GM12878 (cell line): ENCODE measurements around the gene EVA1A. TPM values are rescaled to one million over a fixed set of nuclear protein-coding genes. Genes with fewer than 3 reads are reported as not detected.

Source experiments
- ATAC-seq: fragments of 200-7000 bp; cut with Tn5 transposase; 3 replicates; pipeline ENCODE4 v1.9.1; 2020; ENCODE audit warnings: mild to moderate bottlenecking, moderate library complexity
- BruUV-seq: library from RNA; stranded (reverse); fragments of 400-500 nt; replicated peaks from 2 replicates; lab custom pipeline; 2021; lab: Mats Ljungman, UMichigan
- CTCF ChIA-PET: fragments of 300-600 bp; sonication (Branson Sonifier 250); formaldehyde crosslinking; extraction: SDS; loops from one replicate; lab custom pipeline; 2021; ENCODE audit warnings: inconsistent platforms; lab: Yijun Ruan, JAX
- POLR2A ChIA-PET: fragments of 350-600 bp; formaldehyde crosslinking; extraction: SDS; loops from one replicate; lab custom pipeline; 2021; ENCODE audit warnings: inconsistent platforms; lab: Charles Lee
- RAD21 ChIA-PET: fragments of 300-600 bp; sonication (Branson Sonifier 250); formaldehyde crosslinking; loops from one replicate; lab custom pipeline; 2023; ENCODE audit warnings: antibody characterized with exemption; ENCODE audit not compliant: unreplicated experiment; lab: Charles Lee
- SMC1A ChIA-PET: fragments of 300-600 bp; sonication (Branson Sonifier 250); formaldehyde crosslinking; loops from one replicate; lab custom pipeline; 2023; ENCODE audit not compliant: unreplicated experiment, uncharacterized antibody; lab: Charles Lee
- DNase-seq: peaks from one replicate; pipeline ENCODE4 v3.0.0-alpha.2; 2011; ENCODE audit warnings: low read depth, low spot score
- FAIRE-seq: peaks from 3 replicates; lab custom pipeline; 2011; peaks lifted over from hg19 to GRCh38; lab: Jason Lieb, UNC
- H2AFZ ChIP-seq: 2 replicates; pipeline ENCODE4 v1.6.0; 2011; ENCODE audit warnings: low read depth, low read length, control low read depth; ENCODE audit not compliant: control insufficient read depth
- H3K27ac ChIP-seq: 2 replicates; pipeline ENCODE4 v1.5.1; 2011; ENCODE audit warnings: control low read depth; ENCODE audit not compliant: control insufficient read depth, insufficient read depth
- H3K27me3 ChIP-seq, 2 experiments: replicated peaks in 1 of 2; 2 replicates each; pipeline versions ENCODE4 v1.6.0 to v1.6.1; 2011; ENCODE audit warnings: low read length in 1 of 2; ENCODE audit not compliant: control insufficient read depth in 2 of 2, insufficient read depth in 2 of 2
- H3K36me3 ChIP-seq, 2 experiments: 2 replicates each; pipeline ENCODE4 v1.5.1; 2011; ENCODE audit warnings: low read length in 1 of 2; ENCODE audit not compliant: control insufficient read depth in 2 of 2, insufficient read depth in 2 of 2
- H3K4me1 ChIP-seq: 2 replicates; pipeline ENCODE4 v1.6.1; 2011; ENCODE audit warnings: mild to moderate bottlenecking, low read length, moderate library complexity, mixed read lengths; ENCODE audit not compliant: control insufficient read depth, insufficient read depth
- H3K4me2 ChIP-seq: 2 replicates; pipeline ENCODE4 v1.6.0; 2011; ENCODE audit warnings: control low read depth; ENCODE audit not compliant: control insufficient read depth, insufficient read depth
- H3K4me3 ChIP-seq: fragments of 200-600 bp; sonication (generic); 2 replicates; pipeline ENCODE4 v1.5.1; 2016
- H3K79me2 ChIP-seq: 2 replicates; pipeline ENCODE4 v1.6.0; 2011; ENCODE audit warnings: low read length; ENCODE audit not compliant: control insufficient read depth, insufficient read depth
- H3K9ac ChIP-seq: 2 replicates; pipeline ENCODE4 v1.8.0; 2011; ENCODE audit warnings: low read length, control low read depth, mixed read lengths; ENCODE audit not compliant: control insufficient read depth, insufficient read depth
- H3K9me3 ChIP-seq: replicated peaks from 3 replicates; pipeline ENCODE4 v1.5.1; 2011; ENCODE audit warnings: mild to moderate bottlenecking, low read length; ENCODE audit not compliant: control insufficient read depth, insufficient read depth
- H4K20me1 ChIP-seq: 2 replicates; pipeline ENCODE4 v1.6.0; 2011; ENCODE audit not compliant: control insufficient read depth, insufficient read depth
- ATF3 ChIP-seq: IDR thresholded peaks from 2 replicates; pipeline ENCODE4 v1.6.1; 2011; ENCODE audit warnings: low read depth, mild to moderate bottlenecking, low read length, moderate library complexity, borderline replicate concordance; ENCODE audit errors: extremely low read depth
- CHD2 ChIP-seq: IDR thresholded peaks from 2 replicates; pipeline ENCODE4 v1.6.1; 2011; ENCODE audit warnings: low read depth, low read length, improper control_type of control experiment, borderline replicate concordance
- DPF2 ChIP-seq: fragments of 450-650 bp; IDR thresholded peaks from 2 replicates; pipeline ENCODE4 v1.6.1; 2017; ENCODE audit warnings: mild to moderate bottlenecking
- FOXM1 ChIP-seq: IDR thresholded peaks from 2 replicates; pipeline ENCODE4 v1.6.1; 2012; ENCODE audit warnings: low read depth, mild to moderate bottlenecking, inconsistent platforms, low read length, moderate library complexity
- IKZF2 ChIP-seq, 2 experiments: fragments of 450-650 bp; IDR thresholded peaks; 2 replicates each; pipeline ENCODE4 v1.6.1; 2017; ENCODE audit warnings: mild to moderate bottlenecking in 2 of 2, moderate library complexity in 2 of 2
- JUNB ChIP-seq: IDR thresholded peaks from 2 replicates; pipeline ENCODE4 v1.6.1; 2016; ENCODE audit warnings: antibody characterized with exemption, mild to moderate bottlenecking
- RAD21 ChIP-seq: IDR thresholded peaks from 2 replicates; pipeline ENCODE4 v1.6.1; 2011; ENCODE audit warnings: mild to moderate bottlenecking, low read depth, low read length, moderate library complexity; ENCODE audit not compliant: insufficient read depth
- RBBP5 ChIP-seq: fragments of 200-600 bp; sonication (generic); conservative IDR thresholded peaks from 2 replicates; pipeline ENCODE4 v1.6.1; 2016
- SP1 ChIP-seq: IDR thresholded peaks from one replicate; pipeline ENCODE4 v1.6.1; 2011; ENCODE audit warnings: low read depth, low read length
- TCF12 ChIP-seq: IDR thresholded peaks from 2 replicates; pipeline ENCODE4 v1.6.1; 2011; ENCODE audit warnings: low read depth, mild to moderate bottlenecking, low read length
- ZSCAN29 ChIP-seq: fragments of 450-650 bp; IDR thresholded peaks from 2 replicates; pipeline ENCODE4 v1.6.1; 2017; ENCODE audit warnings: mild to moderate bottlenecking, moderate library complexity
- WGBS: methylation state at CpG from one replicate; pipeline ENCODE4 v1.1.6; 2016; ENCODE audit warnings: low lambda C conversion rate; ENCODE audit not compliant: insufficient replicate concordance, insufficient coverage; ENCODE audit errors: missing lambda C conversion rate; 5-methylcytosine and 5-hydroxymethylcytosine counted together
- in situ Hi-C: fragments of 300-500 bp; cut with MboI; formaldehyde crosslinking; loops from 9 replicates; pipeline ENCODE4 v1.14.3; 2018; ENCODE audit warnings: mixed read lengths
- intact Hi-C: fragments of 100-400 bp; cut with micrococcal nuclease; formaldehyde crosslinking; loops from one replicate; pipeline ENCODE4 v1.14.2; 2022; ENCODE audit not compliant: unreplicated experiment
- polyA plus RNA-seq, 11 experiments: library from polyadenylated mRNA; depleted of rRNA in 4 of 11; unstranded in 6 of 11; stranded (reverse) in 5 of 11; fragments of >200 nt; fragmentation: Nextera tagmentation in 4 of 11; fragmentation: Illumina TruSeq in 1 of 11; extraction: Ambion mirVana in 4 of 11; extraction: Trizol in 1 of 11; gene quantifications; 1 replicate in 1 of 11; 2 replicates in 10 of 11; pipeline versions ENCODE4 v1.2.1 to v1.2.3, GENCODE V29; 2011 to 2016; ENCODE audit warnings: inconsistent platforms in 2 of 11, missing spikeins in 2 of 11, low read depth in 1 of 11
- total RNA-seq, 4 experiments: library from RNA; depleted of rRNA in 3 of 4; stranded (reverse); fragments of >200 nt in 3 of 4; fragmentation: Illumina TruSeq in 1 of 4; extraction: Trizol in 1 of 4; gene quantifications; 2 replicates each; pipeline versions ENCODE4 v1.2.1 to v1.2.3, GENCODE V29; 2013 to 2021
- TF ChIP-seq, protein P1 (sequence below): fragments of 450-650 bp; IDR thresholded peaks from 2 replicates; pipeline ENCODE4 v1.6.1; 2018; ENCODE audit warnings: mild to moderate bottlenecking, low read depth, moderate library complexity; ENCODE audit not compliant: partially characterized antibody
- TF ChIP-seq, protein P2 (sequence below): IDR thresholded peaks from 2 replicates; pipeline ENCODE4 v1.6.1; 2012; ENCODE audit warnings: low read length, inconsistent platforms
- TF ChIP-seq, protein P3 (sequence below): fragments of 450-650 bp; IDR thresholded peaks from 2 replicates; pipeline ENCODE4 v1.6.1; 2017; ENCODE audit warnings: mild to moderate bottlenecking, moderate library complexity

The EVA1A gene
- total and polyA plus RNA-seq, 10 of the 15 experiments (the other 5 are each of a cell fraction or from before 2014, with no cell fraction given): 0.13 to 1.0 (median 0.34) TPM; not detected in 5

- no peak overlapping the region for H3K9ac ChIP-seq
- ChIA-PET RAD21 (interaction anchor here (1.1 to 1.4 kb wide), 2 partner anchors 33 to 50 kb away, joined by 3 to 4 read pairs; no protein-coding TSS in a partner anchor), CTCF (interaction anchor here (0.9 to 1.5 kb wide), 2 partner anchors 85 to 215 kb away, joined by 3 to 4 read pairs; no protein-coding TSS in a partner anchor), POLR2A (no interaction called here), SMC1A (interaction anchor here (0.6 to 1.5 kb wide), 2 partner anchors 56 to 449 kb away, joined by 3 read pairs; no protein-coding TSS in a partner anchor)
- no peak overlapping the region for H3K4me2 ChIP-seq
- H3K79me2 ChIP-seq: no peaks in the 10 kb centered on the region
- FAIRE-seq (no peak), DNase-seq (peak; percentile 44), ATAC-seq (peak; percentile 94)
- in situ Hi-C loops: no loop called here
- H4K20me1 ChIP-seq: no peaks in the 10 kb centered on the region
- no TSS peak for BruUV-seq
- 20% methylated on average over 6 of the region's 6 CpGs for WGBS
- H3K27ac ChIP-seq: no peak overlapping the region
- intact Hi-C loops: no loop called here
- H3K9me3 ChIP-seq: no peaks in the 10 kb centered on the region; the same call in 2 of the 3 replicates
- no peaks in the 10 kb centered on the region for H3K4me1 ChIP-seq
- H3K4me3 ChIP-seq: no peak overlapping the region
- H3K27me3 ChIP-seq: peaks cover 0 to 2% of the 10 kb centered on the region in 2 experiments; a peak in 1 of 4 replicates
- no peak overlapping the region for H2AFZ ChIP-seq
- H3K36me3 ChIP-seq: no peaks in the 10 kb centered on the region
- TF ChIP-seq TCF12 (no peak), DPF2 (no peak), ZSCAN29 (no peak), IKZF2 (IDR thresholded peaks at IDR 0.05) (peak; percentile 51 to 56; a peak in 3 of 4 replicates), FOXM1 (no peak), ATF3 (no peak), RBBP5 (no peak), RAD21 (no peak), JUNB (peak; percentile 59), CHD2 (no peak), SP1 (no peak)
- TF ChIP-seq, protein P1, sequence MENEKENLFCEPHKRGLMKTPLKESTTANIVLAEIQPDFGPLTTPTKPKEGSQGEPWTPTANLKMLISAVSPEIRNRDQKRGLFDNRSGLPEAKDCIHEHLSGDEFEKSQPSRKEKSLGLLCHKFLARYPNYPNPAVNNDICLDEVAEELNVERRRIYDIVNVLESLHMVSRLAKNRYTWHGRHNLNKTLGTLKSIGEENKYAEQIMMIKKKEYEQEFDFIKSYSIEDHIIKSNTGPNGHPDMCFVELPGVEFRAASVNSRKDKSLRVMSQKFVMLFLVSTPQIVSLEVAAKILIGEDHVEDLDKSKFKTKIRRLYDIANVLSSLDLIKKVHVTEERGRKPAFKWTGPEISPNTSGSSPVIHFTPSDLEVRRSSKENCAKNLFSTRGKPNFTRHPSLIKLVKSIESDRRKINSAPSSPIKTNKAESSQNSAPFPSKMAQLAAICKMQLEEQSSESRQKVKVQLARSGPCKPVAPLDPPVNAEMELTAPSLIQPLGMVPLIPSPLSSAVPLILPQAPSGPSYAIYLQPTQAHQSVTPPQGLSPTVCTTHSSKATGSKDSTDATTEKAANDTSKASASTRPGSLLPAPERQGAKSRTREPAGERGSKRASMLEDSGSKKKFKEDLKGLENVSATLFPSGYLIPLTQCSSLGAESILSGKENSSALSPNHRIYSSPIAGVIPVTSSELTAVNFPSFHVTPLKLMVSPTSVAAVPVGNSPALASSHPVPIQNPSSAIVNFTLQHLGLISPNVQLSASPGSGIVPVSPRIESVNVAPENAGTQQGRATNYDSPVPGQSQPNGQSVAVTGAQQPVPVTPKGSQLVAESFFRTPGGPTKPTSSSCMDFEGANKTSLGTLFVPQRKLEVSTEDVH: no peak
- TF ChIP-seq, protein P2, sequence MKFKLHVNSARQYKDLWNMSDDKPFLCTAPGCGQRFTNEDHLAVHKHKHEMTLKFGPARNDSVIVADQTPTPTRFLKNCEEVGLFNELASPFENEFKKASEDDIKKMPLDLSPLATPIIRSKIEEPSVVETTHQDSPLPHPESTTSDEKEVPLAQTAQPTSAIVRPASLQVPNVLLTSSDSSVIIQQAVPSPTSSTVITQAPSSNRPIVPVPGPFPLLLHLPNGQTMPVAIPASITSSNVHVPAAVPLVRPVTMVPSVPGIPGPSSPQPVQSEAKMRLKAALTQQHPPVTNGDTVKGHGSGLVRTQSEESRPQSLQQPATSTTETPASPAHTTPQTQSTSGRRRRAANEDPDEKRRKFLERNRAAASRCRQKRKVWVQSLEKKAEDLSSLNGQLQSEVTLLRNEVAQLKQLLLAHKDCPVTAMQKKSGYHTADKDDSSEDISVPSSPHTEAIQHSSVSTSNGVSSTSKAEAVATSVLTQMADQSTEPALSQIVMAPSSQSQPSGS: peak; percentile 24; the same call in 1 of the 2 replicates
- TF ChIP-seq, protein P3, sequence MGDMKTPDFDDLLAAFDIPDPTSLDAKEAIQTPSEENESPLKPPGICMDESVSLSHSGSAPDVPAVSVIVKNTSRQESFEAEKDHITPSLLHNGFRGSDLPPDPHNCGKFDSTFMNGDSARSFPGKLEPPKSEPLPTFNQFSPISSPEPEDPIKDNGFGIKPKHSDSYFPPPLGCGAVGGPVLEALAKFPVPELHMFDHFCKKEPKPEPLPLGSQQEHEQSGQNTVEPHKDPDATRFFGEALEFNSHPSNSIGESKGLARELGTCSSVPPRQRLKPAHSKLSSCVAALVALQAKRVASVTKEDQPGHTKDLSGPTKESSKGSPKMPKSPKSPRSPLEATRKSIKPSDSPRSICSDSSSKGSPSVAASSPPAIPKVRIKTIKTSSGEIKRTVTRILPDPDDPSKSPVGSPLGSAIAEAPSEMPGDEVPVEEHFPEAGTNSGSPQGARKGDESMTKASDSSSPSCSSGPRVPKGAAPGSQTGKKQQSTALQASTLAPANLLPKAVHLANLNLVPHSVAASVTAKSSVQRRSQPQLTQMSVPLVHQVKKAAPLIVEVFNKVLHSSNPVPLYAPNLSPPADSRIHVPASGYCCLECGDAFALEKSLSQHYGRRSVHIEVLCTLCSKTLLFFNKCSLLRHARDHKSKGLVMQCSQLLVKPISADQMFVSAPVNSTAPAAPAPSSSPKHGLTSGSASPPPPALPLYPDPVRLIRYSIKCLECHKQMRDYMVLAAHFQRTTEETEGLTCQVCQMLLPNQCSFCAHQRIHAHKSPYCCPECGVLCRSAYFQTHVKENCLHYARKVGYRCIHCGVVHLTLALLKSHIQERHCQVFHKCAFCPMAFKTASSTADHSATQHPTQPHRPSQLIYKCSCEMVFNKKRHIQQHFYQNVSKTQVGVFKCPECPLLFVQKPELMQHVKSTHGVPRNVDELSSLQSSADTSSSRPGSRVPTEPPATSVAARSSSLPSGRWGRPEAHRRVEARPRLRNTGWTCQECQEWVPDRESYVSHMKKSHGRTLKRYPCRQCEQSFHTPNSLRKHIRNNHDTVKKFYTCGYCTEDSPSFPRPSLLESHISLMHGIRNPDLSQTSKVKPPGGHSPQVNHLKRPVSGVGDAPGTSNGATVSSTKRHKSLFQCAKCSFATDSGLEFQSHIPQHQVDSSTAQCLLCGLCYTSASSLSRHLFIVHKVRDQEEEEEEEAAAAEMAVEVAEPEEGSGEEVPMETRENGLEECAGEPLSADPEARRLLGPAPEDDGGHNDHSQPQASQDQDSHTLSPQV: no peak
Measured at GRCh38 chr2:75523313-75524275, 37.1 kb downstream of the EVA1A start.
